ENCODE results near the gene SCGB1C1.
A peak's percentile ranks its signal among the peaks of the same experiment; 100 is the strongest.
"Not testable (repeated sequence)": the region's sequence is repeated elsewhere in the genome, so short reads cannot be mapped to it uniquely, and the experiment has no call there.

The SCGB1C1 gene

GRCh38 chr11:218815-219593 is 26.1 kb downstream of the SCGB1C1 start:
- DNase-seq: no peak

- DNase-seq: not testable (repeated sequence)
These were observed 27.9 kb downstream of the SCGB1C1 start for GRCh38 chr11:220641-221215.

GRCh38 chr11:221539-221938 is 28.7 kb downstream of the SCGB1C1 start:
- DNase-seq: no peak

- no peak for DNase-seq
These were observed 29.3 kb downstream of the SCGB1C1 start for GRCh38 chr11:221998-222789.

GRCh38 chr11:223026-223789 is 30.3 kb downstream of the SCGB1C1 start:
- no peak for DNase-seq

- no peak for DNase-seq
These were observed 31.0 kb downstream of the SCGB1C1 start for GRCh38 chr11:223884-224283.

GRCh38 chr11:224424-224823 is 31.5 kb downstream of the SCGB1C1 start:
- no peak for DNase-seq

- no peak for DNase-seq
These were observed 33.0 kb downstream of the SCGB1C1 start for GRCh38 chr11:225734-226453.

GRCh38 chr11:227824-228379 is 35.0 kb downstream of the SCGB1C1 start:
- no peak for DNase-seq

GRCh38 chr11:230431-230830 is 37.6 kb downstream of the SCGB1C1 start:
- DNase-seq: no peak

- DNase-seq: no peak
These were observed 40.1 kb downstream of the SCGB1C1 start for GRCh38 chr11:232783-233565.

GRCh38 chr11:235180-235579 is 42.3 kb downstream of the SCGB1C1 start:
- no peak for DNase-seq

- no peak for DNase-seq
These were observed 42.7 kb downstream of the SCGB1C1 start for GRCh38 chr11:235609-235996.

- peak; percentile 10 to 87 (median 79) for DNase-seq
These were observed 43.3 kb downstream of the SCGB1C1 start, which contains the start of gene SIRT3 for GRCh38 chr11:235997-236773. Gene SIRT3 (minus strand): TSS chr11:236342. CDS start chr11:236328, 14 bp downstream.

- DNase-seq: peak; percentile 17 to 88 (median 79)
These were observed 44.2 kb downstream of the SCGB1C1 start, which contains the start of gene PSMD13 for GRCh38 chr11:236774-237767. Gene PSMD13 (plus strand): TSS chr11:236976. CDS start chr11:237050, 74 bp downstream.

- DNase-seq: not testable (repeated sequence)
These were observed 45.5 kb downstream of the SCGB1C1 start for GRCh38 chr11:238346-238745.

GRCh38 chr11:240315-240714 is 47.4 kb downstream of the SCGB1C1 start:
- no peak for DNase-seq

GRCh38 chr11:241634-242033 is 48.8 kb downstream of the SCGB1C1 start:
- DNase-seq: no peak

All from C1 segment of cervical spinal cord (tissue), 14 donors.